Peyer's patch (tissue), 4 donors: ENCODE data around the gene MAP3K10. TPM values are rescaled to one million over a fixed set of nuclear protein-coding genes. Genes with fewer than 3 reads are reported as not detected.

Experiments used
- DNase-seq, 3 donors: peaks; one replicate each; pipeline ENCODE4 v3.0.0-alpha.2; 2017 to 2019
- H3K27ac ChIP-seq, 4 donors: fragments of 200-600 bp; sonication (generic); one replicate each; pipeline ENCODE4 v1.5.1; 2016 to 2019
- H3K27me3 ChIP-seq, 2 donors: fragments of 200-600 bp; sonication (generic); one replicate each; pipeline ENCODE4 v1.5.1; 2019
- H3K36me3 ChIP-seq, 3 donors: fragments of 200-600 bp; sonication (generic); one replicate each; pipeline ENCODE4 v1.5.1; 2016 to 2019
- H3K4me1 ChIP-seq, 4 donors: fragments of 200-600 bp; sonication (generic); one replicate each; pipeline ENCODE4 v1.5.1; 2016 to 2019
- H3K4me3 ChIP-seq, 4 donors: fragments of 200-600 bp; sonication (generic); 1 replicate in 3 of 4; 2 replicates in 1 of 4; pipeline ENCODE4 v1.5.1; 2016 to 2019; ENCODE audit warnings: mild to moderate bottlenecking in 1 of 4
- H3K9me3 ChIP-seq, 4 donors: fragments of 200-600 bp; sonication (generic); one replicate each; pipeline ENCODE4 v1.5.1; 2016 to 2019; ENCODE audit warnings: mild to moderate bottlenecking in 1 of 4
- POLR2A ChIP-seq, 2 donors: fragments of 450-650 bp; IDR thresholded peaks; one replicate each; pipeline ENCODE4 v1.5.1; 2017; ENCODE audit warnings: antibody characterized with exemption in 2 of 2, mild to moderate bottlenecking in 2 of 2, moderate library complexity in 2 of 2
- total RNA-seq, 4 donors: library from RNA; depleted of rRNA; stranded (reverse); fragments of >200 nt; gene quantifications; one replicate each; pipeline ENCODE4 v1.1.0, GENCODE V29; 2016
- TF ChIP-seq, protein P1 (sequence below), 6 experiments: fragments of 450-650 bp in 4 of 6; fragments of 200-600 bp in 2 of 6; sonication (generic) in 1 of 6; IDR thresholded peaks; one replicate each; pipeline ENCODE4 v1.5.1; 2017 to 2019; ENCODE audit warnings: antibody characterized with exemption in 6 of 6, mild to moderate bottlenecking in 3 of 6, moderate library complexity in 1 of 6

MAP3K10 gene
- total RNA-seq, 4 donors from 2014 or later = 8.1 to 64.4 (median 16.2) TPM

DNA sequence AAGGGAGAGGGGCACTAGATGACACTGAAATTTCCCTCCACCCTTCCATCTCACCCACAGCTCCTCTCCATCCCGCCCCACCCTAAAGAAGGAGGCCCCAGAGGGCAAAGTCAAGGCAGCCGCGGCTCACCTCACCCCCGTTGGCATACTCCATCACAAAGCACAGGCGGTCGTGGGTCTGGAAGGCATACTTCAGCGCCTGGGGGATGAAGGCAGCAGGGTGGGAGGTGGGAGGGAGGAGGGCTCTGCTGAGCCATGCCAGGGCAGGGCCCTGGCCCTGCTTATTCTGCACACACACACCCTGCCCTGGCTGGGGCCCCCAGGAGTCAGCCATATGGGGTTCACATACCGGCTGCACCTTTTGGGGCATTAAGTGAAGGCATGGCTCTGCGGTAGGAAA lies 47.5 kb downstream of the MAP3K10 start:
- TF ChIP-seq, protein P1, sequence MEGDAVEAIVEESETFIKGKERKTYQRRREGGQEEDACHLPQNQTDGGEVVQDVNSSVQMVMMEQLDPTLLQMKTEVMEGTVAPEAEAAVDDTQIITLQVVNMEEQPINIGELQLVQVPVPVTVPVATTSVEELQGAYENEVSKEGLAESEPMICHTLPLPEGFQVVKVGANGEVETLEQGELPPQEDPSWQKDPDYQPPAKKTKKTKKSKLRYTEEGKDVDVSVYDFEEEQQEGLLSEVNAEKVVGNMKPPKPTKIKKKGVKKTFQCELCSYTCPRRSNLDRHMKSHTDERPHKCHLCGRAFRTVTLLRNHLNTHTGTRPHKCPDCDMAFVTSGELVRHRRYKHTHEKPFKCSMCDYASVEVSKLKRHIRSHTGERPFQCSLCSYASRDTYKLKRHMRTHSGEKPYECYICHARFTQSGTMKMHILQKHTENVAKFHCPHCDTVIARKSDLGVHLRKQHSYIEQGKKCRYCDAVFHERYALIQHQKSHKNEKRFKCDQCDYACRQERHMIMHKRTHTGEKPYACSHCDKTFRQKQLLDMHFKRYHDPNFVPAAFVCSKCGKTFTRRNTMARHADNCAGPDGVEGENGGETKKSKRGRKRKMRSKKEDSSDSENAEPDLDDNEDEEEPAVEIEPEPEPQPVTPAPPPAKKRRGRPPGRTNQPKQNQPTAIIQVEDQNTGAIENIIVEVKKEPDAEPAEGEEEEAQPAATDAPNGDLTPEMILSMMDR (IDR thresholded peaks at IDR 0.05) = no peak
- no peak for TF ChIP-seq POLR2A (IDR thresholded peaks at IDR 0.05)
- Histone ChIP-seq H3K9me3 (no peaks in the 10 kb centered on the region), H3K27me3 (no peaks in the 10 kb centered on the region), H3K4me1 (no peaks in the 10 kb centered on the region), H3K4me3 (no peak overlapping the region), H3K36me3 (peaks cover 0 to 87% (median 0%) of the 10 kb centered on the region in 3 donors), H3K27ac (no peak overlapping the region)
- no peak for DNase-seq

DNA sequence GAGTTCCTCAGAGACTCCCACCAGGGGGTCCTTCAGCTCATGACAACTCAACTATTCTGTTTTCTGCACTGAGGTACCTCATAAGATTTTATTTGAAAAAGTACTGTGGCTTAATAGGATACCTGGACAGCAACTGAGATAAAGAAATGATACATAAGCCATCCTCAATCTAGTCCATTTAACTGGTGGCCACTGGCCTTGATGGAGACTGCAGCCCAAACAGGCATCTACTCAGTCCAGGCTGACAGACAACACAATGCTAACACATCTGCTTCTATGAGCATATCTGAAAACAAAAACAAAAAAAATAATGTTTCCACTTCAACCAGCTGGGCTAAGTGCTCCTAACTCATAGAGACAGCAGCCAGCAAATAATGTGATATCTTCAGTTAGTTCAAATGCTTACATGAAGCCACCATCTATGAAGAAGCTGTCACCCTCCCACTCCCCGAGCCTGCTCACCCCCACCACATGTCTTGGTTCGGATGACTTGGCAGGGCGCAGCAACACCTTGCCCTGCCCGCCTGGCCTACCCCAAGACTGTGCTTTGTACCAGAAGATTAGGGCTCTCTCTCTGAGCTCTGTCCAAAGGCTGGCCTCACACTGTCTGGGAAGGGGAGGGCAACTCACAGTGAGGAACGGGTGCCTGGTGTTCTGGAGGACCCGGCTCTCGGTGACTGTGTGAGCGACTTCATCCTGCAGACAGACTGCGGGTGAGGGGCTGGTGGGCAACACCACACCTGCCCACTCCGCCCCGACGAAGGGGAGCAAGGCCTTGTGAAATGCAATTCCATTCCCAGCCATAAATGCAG lies 48.4 kb downstream of the MAP3K10 start:
- H3K27me3 ChIP-seq = no peaks in the 10 kb centered on the region
- H3K4me3 ChIP-seq = no peak overlapping the region
- no peaks in the 10 kb centered on the region for H3K9me3 ChIP-seq
- DNase-seq = no peak
- no peaks in the 10 kb centered on the region for H3K4me1 ChIP-seq
- H3K27ac ChIP-seq = no peak overlapping the region
- TF ChIP-seq, protein P1 (IDR thresholded peaks at IDR 0.05) = no peak
- no peak for TF ChIP-seq POLR2A (IDR thresholded peaks at IDR 0.05)
- peaks cover 0 to 78% (median 0%) of the 10 kb centered on the region in 3 donors for H3K36me3 ChIP-seq

DNA sequence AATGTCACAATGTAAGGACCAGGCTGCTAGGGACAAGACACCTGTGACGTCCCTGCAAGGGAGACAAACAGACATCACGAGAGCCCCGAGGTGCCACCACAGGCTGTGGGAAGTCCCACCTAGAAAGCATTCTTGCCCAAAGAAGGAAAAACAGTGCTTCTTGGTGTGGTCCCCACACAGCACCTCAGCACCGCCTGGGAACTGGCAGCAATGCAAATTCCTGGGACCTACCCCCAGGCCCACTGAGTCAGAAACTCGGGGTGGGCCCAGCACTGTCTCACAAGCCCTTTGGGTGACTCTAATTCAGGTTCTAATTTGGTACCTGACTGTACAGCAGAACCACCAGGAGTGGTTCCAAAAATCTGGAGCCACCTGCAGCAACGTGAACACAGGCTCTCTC lies 49.1 kb downstream of the MAP3K10 start:
- Histone ChIP-seq H3K9me3 (no peaks in the 10 kb centered on the region), H3K27ac (no peak overlapping the region), H3K4me1 (no peaks in the 10 kb centered on the region), H3K4me3 (no peak overlapping the region), H3K27me3 (no peaks in the 10 kb centered on the region), H3K36me3 (peaks cover 0 to 71% (median 0%) of the 10 kb centered on the region in 3 donors)
- no peak for TF ChIP-seq POLR2A (IDR thresholded peaks at IDR 0.05)
- TF ChIP-seq, protein P1 (IDR thresholded peaks at IDR 0.05) = no peak
- DNase-seq = no peak

DNA sequence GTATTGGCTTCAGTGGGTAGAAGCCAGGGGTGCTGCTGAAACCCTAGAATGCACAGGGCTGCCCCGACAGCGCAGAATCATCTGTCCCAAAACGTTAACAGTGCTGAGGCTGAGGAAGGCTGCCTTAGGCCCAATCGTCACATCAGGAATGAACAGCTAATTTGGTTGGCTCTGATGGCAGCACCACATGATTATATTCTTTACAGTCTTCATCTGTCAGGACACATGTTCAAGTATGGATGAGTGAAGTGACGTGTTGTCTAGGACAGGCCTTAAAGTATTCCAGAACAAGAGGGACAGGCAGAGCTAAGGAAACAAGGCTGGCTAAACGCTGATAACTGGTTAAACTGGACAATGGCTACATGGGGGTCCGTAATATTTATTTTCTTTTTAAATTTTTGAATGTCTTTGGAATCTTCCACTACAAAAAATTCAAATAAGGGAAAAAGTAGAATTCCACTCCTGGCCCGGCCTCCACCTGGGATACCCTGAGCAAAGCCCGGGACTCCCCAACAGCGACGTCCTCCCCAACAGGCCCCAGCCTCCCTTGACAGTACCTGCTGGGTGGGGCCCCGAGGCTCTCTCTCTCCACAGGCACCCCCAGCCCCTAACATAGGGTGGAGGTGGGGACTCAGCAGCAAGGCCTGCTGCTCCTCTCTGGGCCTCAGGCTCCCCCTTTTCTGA lies 50.0 kb downstream of the MAP3K10 start:
- no peaks in the 10 kb centered on the region for H3K27me3 ChIP-seq
- H3K4me1 ChIP-seq = no peaks in the 10 kb centered on the region
- no peak overlapping the region for H3K27ac ChIP-seq
- no peak overlapping the region for H3K4me3 ChIP-seq
- no peaks in the 10 kb centered on the region for H3K9me3 ChIP-seq
- TF ChIP-seq, protein P1 (IDR thresholded peaks at IDR 0.05) = no peak
- TF ChIP-seq POLR2A (IDR thresholded peaks at IDR 0.05) = no peak
- peaks cover 0 to 62% (median 0%) of the 10 kb centered on the region in 3 donors for H3K36me3 ChIP-seq
- DNase-seq = no peak

DNA sequence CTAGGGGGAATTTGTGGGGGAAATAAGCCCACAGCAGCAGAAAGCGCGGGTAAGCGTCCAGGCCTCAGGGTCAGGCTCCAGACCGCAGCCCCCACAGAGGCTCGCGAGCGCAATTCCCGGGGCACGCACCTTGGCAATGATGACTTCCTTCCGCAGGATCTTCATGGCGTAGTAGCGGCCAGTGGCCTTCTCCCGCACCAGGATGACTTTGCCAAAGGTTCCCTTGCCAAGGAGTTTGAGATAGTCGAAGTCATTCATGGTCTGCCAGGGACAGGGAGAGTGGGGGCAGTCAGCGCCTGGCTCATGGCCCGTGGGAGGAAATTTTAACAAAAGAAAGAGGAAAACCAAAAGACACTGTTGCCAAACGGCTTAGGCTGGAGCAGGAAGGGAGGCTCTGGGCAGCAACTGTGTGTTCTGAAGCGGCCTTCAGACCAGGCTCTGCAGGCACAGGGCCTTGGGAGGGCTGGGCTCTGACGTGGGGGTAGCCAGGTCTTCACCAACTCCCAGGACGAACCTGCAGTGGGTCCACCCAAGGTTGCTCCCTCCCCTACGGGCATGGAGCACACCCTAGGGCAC lies 50.7 kb downstream of the MAP3K10 start:
- no peak overlapping the region for H3K4me3 ChIP-seq
- peak overlapping the region in 1 of 4 donors; percentile 19 for H3K27ac ChIP-seq
- no peaks in the 10 kb centered on the region for H3K27me3 ChIP-seq
- TF ChIP-seq POLR2A (IDR thresholded peaks at IDR 0.05) = no peak
- TF ChIP-seq, protein P1 (IDR thresholded peaks at IDR 0.05) = no peak
- peaks cover 0 to 55% (median 0%) of the 10 kb centered on the region in 3 donors for H3K36me3 ChIP-seq
- no peak for DNase-seq
- H3K9me3 ChIP-seq = no peaks in the 10 kb centered on the region
- no peaks in the 10 kb centered on the region for H3K4me1 ChIP-seq
